ENCODE results near the gene PLPPR3. TPM values are rescaled to one million over a fixed set of nuclear protein-coding genes. Genes with fewer than 3 reads are reported as not detected.
A peak's percentile ranks its signal among the peaks of the same experiment; 100 is the strongest.

Gene PLPPR3
- total RNA-seq, 1 donor from 2014 or later: not detected

DNA sequence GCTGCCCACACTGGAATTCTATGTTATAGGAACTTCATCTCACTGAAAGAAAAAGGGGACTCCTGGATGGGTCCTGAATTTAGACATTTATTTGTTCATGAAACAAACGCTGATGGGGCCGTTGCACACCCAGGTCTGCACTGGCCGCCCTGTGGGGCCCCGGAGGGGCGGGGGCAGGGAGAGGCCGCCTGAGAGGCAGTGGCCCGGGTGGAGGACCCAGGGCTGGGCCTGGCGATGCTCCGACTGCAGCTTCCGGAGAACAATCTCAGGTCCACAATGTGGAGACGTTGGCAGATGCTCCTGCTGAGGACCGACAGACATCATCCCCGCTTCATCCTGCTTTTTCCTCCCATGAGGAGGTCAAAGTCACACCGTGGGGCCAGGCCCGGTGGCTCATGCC, 40.8 kb downstream of the PLPPR3 start:
- FAIRE-seq (no peak), DNase-seq (ENCODE audit: low read depth) (no peak)
- no peaks in the 10 kb centered on the region for H3K27me3 ChIP-seq (ENCODE audit: control insufficient read depth, insufficient read depth, low read length)
- no peak overlapping the region for H3K4me3 ChIP-seq (ENCODE audit: low read depth, low read length)
- H3K36me3 ChIP-seq (ENCODE audit: control insufficient read depth, insufficient read depth, low read length): no peaks in the 10 kb centered on the region
- TF ChIP-seq, protein P1, sequence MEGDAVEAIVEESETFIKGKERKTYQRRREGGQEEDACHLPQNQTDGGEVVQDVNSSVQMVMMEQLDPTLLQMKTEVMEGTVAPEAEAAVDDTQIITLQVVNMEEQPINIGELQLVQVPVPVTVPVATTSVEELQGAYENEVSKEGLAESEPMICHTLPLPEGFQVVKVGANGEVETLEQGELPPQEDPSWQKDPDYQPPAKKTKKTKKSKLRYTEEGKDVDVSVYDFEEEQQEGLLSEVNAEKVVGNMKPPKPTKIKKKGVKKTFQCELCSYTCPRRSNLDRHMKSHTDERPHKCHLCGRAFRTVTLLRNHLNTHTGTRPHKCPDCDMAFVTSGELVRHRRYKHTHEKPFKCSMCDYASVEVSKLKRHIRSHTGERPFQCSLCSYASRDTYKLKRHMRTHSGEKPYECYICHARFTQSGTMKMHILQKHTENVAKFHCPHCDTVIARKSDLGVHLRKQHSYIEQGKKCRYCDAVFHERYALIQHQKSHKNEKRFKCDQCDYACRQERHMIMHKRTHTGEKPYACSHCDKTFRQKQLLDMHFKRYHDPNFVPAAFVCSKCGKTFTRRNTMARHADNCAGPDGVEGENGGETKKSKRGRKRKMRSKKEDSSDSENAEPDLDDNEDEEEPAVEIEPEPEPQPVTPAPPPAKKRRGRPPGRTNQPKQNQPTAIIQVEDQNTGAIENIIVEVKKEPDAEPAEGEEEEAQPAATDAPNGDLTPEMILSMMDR (IDR thresholded peaks at IDR 0.05; ENCODE audit: insufficient read depth, low read length, severe bottlenecking): no peak

DNA sequence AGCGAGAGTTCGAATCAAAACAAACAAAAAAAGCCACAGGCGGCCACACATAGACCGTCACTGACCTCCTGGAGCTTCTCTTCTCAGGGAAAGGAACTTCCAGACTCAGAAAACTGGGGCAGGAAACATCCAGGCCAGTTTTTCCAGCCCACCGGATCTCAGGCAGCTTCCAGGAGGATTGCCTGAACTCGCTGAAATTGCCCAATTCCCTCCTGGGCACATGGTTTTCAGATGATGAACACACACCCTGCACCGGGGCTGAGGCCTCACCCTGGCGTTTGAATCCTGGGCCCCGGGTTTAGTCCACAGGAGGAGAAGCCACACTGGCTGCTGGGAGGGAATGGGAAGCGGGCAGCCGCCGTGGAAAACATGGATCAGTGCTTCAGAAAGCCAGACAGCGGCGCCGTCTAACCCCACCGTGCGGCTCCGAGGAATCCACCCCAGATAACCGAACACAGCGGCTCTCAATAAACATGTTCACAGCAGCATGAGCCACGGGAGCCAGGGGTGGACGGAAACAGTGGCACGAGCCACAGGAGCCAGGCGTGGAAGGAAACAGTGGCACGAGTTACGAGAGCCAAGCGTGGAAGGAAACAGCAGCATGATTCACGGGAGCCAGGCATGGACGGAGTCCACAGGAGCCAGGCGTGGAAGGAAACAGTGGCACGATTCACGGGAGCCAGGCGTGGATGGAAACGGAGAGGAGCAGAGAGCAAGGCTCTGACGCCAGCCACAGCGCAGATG, 42.7 kb downstream of the PLPPR3 start:
- FAIRE-seq: peak; percentile 99
- TF ChIP-seq, protein P1 (IDR thresholded peaks at IDR 0.05; ENCODE audit: insufficient read depth, low read length, severe bottlenecking): no peak

DNA sequence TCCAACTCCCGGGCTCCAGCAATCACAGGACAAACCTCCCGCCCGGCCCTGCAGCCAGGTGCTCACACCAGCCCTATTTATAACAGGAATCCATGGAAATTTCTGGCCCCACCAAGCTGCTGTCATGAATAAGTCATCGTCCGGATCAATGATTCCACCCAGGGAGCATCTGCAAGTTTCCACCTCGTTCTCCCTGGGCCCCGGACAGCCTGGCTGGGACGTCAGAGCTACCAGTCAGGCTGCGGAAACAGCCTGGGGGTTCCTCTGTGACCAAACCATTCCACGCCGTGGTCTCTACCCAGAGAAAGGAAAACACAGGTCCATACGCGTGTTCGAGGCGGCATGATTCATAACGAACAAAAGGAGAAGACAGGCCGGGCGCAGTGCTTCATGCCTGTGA, 45.2 kb downstream of the PLPPR3 start:
- no peak for DNase-seq (ENCODE audit: low read depth)
- no peaks in the 10 kb centered on the region for H3K27me3 ChIP-seq (ENCODE audit: control insufficient read depth, insufficient read depth, low read length)
- no peaks in the 10 kb centered on the region for H3K36me3 ChIP-seq (ENCODE audit: control insufficient read depth, insufficient read depth, low read length)
- H3K4me3 ChIP-seq (ENCODE audit: low read depth, low read length): no peak overlapping the region
- no peak for FAIRE-seq
- TF ChIP-seq, protein P1 (IDR thresholded peaks at IDR 0.05; ENCODE audit: insufficient read depth, low read length, severe bottlenecking): no peak

More for the DNA sequence above, 42.7 kb downstream of the PLPPR3 start:
- H3K36me3 ChIP-seq (ENCODE audit: control insufficient read depth, insufficient read depth, low read length): no peaks in the 10 kb centered on the region
- H3K27me3 ChIP-seq (ENCODE audit: control insufficient read depth, insufficient read depth, low read length): no peaks in the 10 kb centered on the region
- H3K4me3 ChIP-seq (ENCODE audit: low read depth, low read length): no peak overlapping the region
- DNase-seq (ENCODE audit: low read depth): peak; percentile 96

DNA sequence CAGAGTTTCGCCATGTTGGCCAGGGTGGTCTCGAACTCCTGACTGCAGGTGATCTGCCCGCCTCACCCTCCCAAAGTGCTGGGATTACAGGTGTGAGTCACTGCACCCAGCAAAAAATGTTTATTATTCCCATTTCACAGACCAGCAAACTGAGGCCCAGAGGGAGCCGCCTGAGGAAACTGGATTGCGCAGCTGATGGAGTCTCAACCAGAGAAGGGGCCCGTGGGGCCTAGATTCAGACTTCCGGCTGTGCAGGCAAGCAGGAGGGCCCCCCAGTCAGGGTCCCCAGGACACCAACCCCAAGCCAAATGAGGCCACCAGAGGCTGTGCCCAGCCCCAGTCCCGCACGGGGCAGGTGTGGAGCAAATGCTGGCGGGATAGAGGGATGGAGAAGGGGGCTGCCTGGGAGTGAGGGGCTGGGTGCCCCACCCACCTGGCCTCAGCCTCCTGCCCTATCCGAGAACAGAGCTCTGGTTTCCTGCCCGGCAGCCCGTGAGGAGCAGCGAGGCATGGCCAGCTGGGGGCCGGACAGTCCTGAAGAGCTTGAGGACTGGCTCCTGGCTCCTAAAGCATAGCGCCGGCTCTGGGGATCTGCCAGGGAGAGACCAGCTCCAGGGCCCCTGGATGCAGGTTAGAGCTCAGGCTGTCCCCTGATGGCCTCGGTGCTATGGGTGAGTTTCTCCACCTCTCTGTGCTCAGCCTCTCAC, 48.9 kb downstream of the PLPPR3 start:
- Histone ChIP-seq H3K27me3 (ENCODE audit: control insufficient read depth, insufficient read depth, low read length) (no peaks in the 10 kb centered on the region), H3K36me3 (ENCODE audit: control insufficient read depth, insufficient read depth, low read length) (no peaks in the 10 kb centered on the region), H3K4me3 (ENCODE audit: low read depth, low read length) (no peak overlapping the region)
- FAIRE-seq (no peak), DNase-seq (ENCODE audit: low read depth) (no peak)
- TF ChIP-seq, protein P1 (IDR thresholded peaks at IDR 0.05; ENCODE audit: insufficient read depth, low read length, severe bottlenecking): no peak

DNA sequence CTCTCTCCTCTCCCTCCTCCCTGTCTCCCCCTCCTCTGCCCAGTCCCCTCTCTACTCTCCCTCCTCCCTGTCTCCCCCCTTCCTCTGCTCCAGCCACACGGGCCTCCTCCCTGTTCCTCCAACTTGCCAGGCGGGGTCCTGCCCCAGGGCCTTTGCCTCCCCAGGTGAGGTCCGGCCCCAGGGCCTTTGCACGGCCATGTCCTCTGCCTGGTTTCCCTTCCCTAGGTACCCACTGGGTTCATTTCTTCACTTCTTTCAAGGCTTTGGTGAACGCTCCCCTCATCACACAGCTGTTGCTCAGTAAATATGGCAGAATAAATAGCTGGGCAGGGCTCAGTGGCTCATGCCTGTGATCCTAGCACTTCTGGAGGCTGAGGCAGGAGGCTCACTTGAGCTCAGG, 49.7 kb downstream of the PLPPR3 start:
- no peaks in the 10 kb centered on the region for H3K27me3 ChIP-seq (ENCODE audit: control insufficient read depth, insufficient read depth, low read length)
- H3K4me3 ChIP-seq (ENCODE audit: low read depth, low read length): no peak overlapping the region
- DNase-seq (ENCODE audit: low read depth): no peak
- TF ChIP-seq, protein P1 (IDR thresholded peaks at IDR 0.05; ENCODE audit: insufficient read depth, low read length, severe bottlenecking): no peak
- no peak for FAIRE-seq
- no peaks in the 10 kb centered on the region for H3K36me3 ChIP-seq (ENCODE audit: control insufficient read depth, insufficient read depth, low read length)

Data from bronchial epithelial cell (primary cell).